Measurements from ENCODE around the gene WNK1. TPM values are rescaled to one million over a fixed set of nuclear protein-coding genes. Genes with fewer than 3 reads are reported as not detected.

The WNK1 gene
- total RNA-seq, 4 donors from 2014 or later = 273 to 518 (median 346) TPM

DNA sequence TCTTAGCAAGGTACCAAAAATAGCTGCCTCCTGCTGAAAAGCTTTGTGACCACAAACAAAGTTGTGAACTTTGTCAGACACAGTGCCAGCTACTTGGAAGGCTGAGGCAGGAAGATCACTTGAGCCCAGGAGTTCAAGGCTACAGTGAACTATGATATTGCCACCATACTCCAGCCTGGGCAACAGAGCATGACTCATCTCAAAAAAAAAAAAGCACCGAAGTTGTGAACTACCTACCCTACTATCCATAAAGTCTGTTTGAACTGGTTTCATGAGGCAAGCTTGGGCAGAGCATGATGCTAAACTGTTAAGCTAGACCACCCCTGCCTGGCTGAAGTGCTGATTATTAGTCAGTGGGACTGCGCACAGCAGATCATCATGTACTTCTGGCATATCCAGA, 121.6 kb downstream of the WNK1 start:
- 51 to 58% methylated on average over 2 of the region's 2 CpGs for WGBS, 2 donors
- intact Hi-C loops (cut with DNase I; ENCODE audit: low total_unique reads) = loop anchor here (10.0 kb wide), 1 partner anchor 51 kb away; no protein-coding TSS in a partner anchor

DNA sequence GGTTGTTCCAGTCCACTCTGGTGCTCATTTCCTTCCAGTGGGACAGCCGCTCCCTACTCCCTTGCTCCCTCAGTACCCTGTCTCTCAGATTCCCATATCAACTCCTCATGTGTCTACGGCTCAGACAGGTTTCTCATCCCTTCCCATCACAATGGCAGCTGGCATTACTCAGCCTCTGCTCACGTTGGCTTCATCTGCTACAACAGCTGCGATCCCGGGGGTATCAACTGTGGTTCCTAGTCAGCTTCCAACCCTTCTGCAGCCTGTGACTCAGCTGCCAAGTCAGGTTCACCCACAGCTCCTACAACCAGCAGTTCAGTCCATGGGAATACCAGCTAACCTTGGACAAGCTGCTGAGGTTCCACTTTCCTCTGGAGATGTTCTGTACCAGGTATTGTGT, 127.3 kb downstream of the WNK1 start:
- no peak for TF ChIP-seq POLR2A (IDR thresholded peaks at IDR 0.05)
- TF ChIP-seq, protein P1, sequence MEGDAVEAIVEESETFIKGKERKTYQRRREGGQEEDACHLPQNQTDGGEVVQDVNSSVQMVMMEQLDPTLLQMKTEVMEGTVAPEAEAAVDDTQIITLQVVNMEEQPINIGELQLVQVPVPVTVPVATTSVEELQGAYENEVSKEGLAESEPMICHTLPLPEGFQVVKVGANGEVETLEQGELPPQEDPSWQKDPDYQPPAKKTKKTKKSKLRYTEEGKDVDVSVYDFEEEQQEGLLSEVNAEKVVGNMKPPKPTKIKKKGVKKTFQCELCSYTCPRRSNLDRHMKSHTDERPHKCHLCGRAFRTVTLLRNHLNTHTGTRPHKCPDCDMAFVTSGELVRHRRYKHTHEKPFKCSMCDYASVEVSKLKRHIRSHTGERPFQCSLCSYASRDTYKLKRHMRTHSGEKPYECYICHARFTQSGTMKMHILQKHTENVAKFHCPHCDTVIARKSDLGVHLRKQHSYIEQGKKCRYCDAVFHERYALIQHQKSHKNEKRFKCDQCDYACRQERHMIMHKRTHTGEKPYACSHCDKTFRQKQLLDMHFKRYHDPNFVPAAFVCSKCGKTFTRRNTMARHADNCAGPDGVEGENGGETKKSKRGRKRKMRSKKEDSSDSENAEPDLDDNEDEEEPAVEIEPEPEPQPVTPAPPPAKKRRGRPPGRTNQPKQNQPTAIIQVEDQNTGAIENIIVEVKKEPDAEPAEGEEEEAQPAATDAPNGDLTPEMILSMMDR (IDR thresholded peaks at IDR 0.05) = no peak
- 83 to 86% methylated on average over 5 of the region's 5 CpGs for WGBS, 2 donors
- intact Hi-C loops (cut with DNase I; ENCODE audit: low total_unique reads) = loop anchor here (10.0 kb wide), 1 partner anchor 45 kb away; no protein-coding TSS in a partner anchor
- DNase-seq (ENCODE audit: low spot score in 2 of 2) = no peak
- H3K4me3 ChIP-seq (ENCODE audit: low read depth, poor library complexity, severe bottlenecking) = no peak overlapping the region

More for the DNA sequence above, 121.6 kb downstream of the WNK1 start:
- TF ChIP-seq, protein P1 (IDR thresholded peaks at IDR 0.05) = no peak
- no peak overlapping the region for H3K4me3 ChIP-seq (ENCODE audit: low read depth, poor library complexity, severe bottlenecking)
- no peak for DNase-seq (ENCODE audit: low spot score in 2 of 2)

DNA sequence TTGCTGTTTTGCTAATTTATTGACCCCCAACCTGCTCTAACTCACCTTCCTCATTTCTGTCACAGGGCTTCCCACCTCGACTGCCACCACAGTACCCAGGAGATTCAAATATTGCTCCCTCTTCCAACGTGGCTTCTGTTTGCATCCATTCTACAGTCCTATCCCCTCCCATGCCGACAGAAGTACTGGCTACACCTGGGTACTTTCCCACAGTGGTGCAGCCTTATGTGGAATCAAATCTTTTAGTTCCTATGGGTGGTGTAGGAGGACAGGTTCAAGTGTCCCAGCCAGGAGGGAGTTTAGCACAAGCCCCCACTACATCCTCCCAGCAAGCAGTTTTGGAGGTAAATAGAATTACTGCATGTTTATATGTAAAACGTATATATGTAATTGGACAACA, 128.3 kb downstream of the WNK1 start:
- no peak overlapping the region for H3K4me3 ChIP-seq (ENCODE audit: low read depth, poor library complexity, severe bottlenecking)
- no peak for DNase-seq (ENCODE audit: low spot score in 2 of 2)
- no peak for TF ChIP-seq POLR2A (IDR thresholded peaks at IDR 0.05)
- TF ChIP-seq, protein P1 (IDR thresholded peaks at IDR 0.05) = no peak
- WGBS, 2 donors = 81 to 91% methylated on average over 4 of the region's 4 CpGs
- intact Hi-C loops (cut with DNase I; ENCODE audit: low total_unique reads) = no loop called here

DNA sequence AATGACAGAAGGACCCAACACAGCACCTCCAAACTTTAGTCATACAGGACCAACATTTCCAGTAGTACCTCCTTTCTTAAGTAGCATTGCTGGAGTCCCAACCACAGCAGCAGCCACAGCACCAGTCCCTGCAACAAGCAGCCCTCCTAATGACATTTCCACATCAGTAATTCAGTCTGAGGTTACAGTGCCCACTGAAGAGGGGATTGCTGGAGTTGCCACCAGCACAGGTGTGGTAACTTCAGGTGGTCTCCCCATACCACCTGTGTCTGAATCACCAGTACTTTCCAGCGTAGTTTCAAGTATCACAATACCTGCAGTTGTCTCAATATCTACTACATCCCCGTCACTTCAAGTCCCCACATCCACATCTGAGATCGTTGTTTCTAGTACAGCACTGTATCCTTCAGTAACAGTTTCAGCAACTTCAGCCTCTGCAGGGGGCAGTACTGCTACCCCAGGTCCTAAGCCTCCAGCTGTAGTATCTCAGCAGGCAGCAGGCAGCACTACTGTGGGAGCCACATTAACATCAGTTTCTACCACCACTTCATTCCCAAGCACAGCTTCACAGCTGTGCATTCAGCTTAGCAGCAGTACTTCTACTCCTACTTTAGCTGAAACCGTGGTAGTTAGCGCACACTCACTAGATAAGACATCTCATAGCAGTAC, 132.5 kb downstream of the WNK1 start:
- no peak for DNase-seq (ENCODE audit: low spot score in 2 of 2)
- H3K4me3 ChIP-seq (ENCODE audit: low read depth, poor library complexity, severe bottlenecking) = no peak overlapping the region
- TF ChIP-seq POLR2A (IDR thresholded peaks at IDR 0.05) = no peak
- TF ChIP-seq, protein P1 (IDR thresholded peaks at IDR 0.05) = no peak
- intact Hi-C loops (cut with DNase I; ENCODE audit: low total_unique reads) = no loop called here
- 91 to 93% methylated on average over 5 of the region's 5 CpGs for WGBS, 2 donors

DNA sequence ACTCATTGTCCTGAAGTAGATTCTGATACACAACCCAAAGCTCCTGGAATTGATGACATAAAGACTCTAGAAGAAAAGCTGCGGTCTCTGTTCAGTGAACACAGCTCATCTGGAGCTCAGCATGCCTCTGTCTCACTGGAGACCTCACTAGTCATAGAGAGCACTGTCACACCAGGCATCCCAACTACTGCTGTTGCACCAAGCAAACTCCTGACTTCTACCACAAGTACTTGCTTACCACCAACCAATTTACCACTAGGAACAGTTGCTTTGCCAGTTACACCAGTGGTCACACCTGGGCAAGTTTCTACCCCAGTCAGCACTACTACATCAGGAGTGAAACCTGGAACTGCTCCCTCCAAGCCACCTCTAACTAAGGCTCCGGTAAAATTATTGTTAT, 133.3 kb downstream of the WNK1 start:
- no peak for DNase-seq (ENCODE audit: low spot score in 2 of 2)
- intact Hi-C loops (cut with DNase I; ENCODE audit: low total_unique reads) = no loop called here
- TF ChIP-seq, protein P1 (IDR thresholded peaks at IDR 0.05) = no peak
- TF ChIP-seq POLR2A (IDR thresholded peaks at IDR 0.05) = no peak
- no peak overlapping the region for H3K4me3 ChIP-seq (ENCODE audit: low read depth, poor library complexity, severe bottlenecking)
- WGBS, 2 donors = 96 to 97% methylated on average over 2 of the region's 2 CpGs

DNA sequence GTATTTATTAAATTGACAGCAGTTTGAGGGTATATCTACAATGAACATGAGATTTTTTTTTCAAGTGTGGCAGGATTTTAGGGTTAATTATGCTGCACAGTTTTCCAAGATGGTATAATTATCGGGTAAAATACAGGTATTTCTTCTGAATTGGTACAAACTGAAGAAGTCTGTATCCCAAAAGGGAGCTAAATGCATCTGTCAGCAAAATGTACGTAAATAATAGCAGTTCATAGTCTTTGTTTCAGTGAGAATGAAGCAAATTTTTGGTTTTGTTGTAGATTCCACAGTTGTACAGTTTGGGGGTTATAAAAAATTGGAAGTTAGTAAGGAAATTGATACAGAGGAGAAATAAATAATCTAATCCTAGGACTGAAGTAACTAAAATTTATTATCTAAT, 133.8 kb downstream of the WNK1 start:
- no peak for DNase-seq (ENCODE audit: low spot score in 2 of 2)
- TF ChIP-seq, protein P1 (IDR thresholded peaks at IDR 0.05) = no peak
- no peak for TF ChIP-seq POLR2A (IDR thresholded peaks at IDR 0.05)
- intact Hi-C loops (cut with DNase I; ENCODE audit: low total_unique reads) = no loop called here
- 88 to 96% methylated on average over 2 of the region's 2 CpGs for WGBS, 2 donors
- H3K4me3 ChIP-seq (ENCODE audit: low read depth, poor library complexity, severe bottlenecking) = no peak overlapping the region

Measured in lower leg skin (tissue), 4 donors.